AG20443 (cell line): Measurements from ENCODE around the gene STN1.

Experiments used
- DNase-seq: peaks from one replicate; pipeline ENCODE4 v3.0.0; 2012; ENCODE audit warnings: low spot score, mixed read lengths

Gene STN1, protein sequence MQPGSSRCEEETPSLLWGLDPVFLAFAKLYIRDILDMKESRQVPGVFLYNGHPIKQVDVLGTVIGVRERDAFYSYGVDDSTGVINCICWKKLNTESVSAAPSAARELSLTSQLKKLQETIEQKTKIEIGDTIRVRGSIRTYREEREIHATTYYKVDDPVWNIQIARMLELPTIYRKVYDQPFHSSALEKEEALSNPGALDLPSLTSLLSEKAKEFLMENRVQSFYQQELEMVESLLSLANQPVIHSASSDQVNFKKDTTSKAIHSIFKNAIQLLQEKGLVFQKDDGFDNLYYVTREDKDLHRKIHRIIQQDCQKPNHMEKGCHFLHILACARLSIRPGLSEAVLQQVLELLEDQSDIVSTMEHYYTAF

DNA sequence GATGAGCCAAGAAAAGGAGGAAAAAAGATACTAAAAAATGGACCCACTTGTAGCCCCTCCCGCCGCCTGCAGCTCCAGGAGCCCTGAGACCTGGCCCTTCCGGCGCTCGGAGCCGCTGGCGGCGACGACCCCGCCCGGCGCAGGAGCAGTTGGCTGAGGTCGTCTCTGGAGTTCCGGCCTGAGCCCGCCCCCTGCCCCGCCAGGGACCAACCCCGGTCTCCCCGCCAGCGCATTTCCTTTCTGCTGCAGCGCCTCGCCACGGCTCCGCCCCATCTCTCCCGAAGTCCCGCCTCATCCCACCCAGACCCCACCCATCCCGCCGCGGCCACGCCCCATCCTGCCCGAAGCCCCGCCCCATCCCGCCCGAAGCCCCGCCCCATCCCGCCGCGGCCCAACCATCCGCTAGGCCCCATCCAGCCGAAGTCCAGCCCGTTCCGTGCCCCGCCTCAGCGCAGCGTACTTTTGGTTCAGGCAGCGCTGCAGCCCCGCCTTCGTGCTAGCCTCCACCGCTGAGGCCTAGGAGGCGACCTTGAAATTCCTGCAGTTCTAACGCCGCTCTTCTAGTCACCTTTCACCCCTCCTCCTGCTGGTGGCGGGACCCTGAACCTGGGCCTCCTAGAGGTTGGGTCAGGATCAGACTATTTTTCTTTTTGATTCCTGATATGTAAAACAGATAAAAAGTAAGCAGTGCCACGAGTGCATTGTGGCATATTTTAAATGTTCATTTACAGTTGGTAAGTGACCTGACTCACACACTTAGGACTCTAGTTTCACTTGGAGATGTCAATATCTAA, at the start of gene STN1:
Gene STN1 (minus strand): TSS at position 132 of the 794 bp plus-strand sequence. CDS start 590 bp downstream, outside the sequence.
- DNase-seq = peak; percentile 98

- DNase-seq = peak; percentile 89
These were observed 49.6 kb upstream of the STN1 start for GRCh38 chr10:103967448-103968071.

- DNase-seq = peak; percentile 99
These were observed 48.9 kb upstream of the STN1 start, which contains the start of gene SLK for GRCh38 chr10:103966671-103967447. TSS of gene SLK (plus strand) at chr10:103967140. CDS start at chr10:103967746, 606 bp downstream.

GRCh38 chr10:103960103-103960502, 42.1 kb upstream of the STN1 start:
- DNase-seq = no peak

- no peak for DNase-seq
These were observed 41.0 kb upstream of the STN1 start for GRCh38 chr10:103958996-103959395.

GRCh38 chr10:103954543-103954942, 36.6 kb upstream of the STN1 start:
- DNase-seq = no peak

GRCh38 chr10:103951942-103952341, 34.0 kb upstream of the STN1 start:
- DNase-seq = no peak

DNA sequence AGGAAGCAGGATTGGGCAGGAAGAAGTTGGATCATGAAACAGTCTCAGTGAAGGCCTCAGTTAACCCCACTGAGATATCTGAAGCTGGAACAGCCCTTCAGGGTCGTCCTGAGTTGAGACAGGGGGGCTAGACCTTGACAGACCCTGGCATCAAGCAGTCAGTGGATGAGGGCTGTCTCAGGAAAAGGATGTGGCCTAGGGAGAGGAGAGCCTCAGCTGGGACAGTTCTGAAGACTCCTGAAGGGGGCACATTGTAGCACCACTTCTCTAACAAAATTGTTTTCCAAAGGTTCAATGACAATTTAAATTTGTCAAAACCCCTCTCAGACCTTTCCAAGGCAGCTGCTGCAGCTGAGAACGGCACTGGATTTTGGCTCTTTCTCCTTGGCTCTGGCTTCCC, 33.2 kb upstream of the STN1 start:
- no peak for DNase-seq

- DNase-seq = no peak
These were observed 31.7 kb upstream of the STN1 start for GRCh38 chr10:103949728-103950127.

GRCh38 chr10:103947799-103948516, 30.0 kb upstream of the STN1 start:
- no peak for DNase-seq

GRCh38 chr10:103942866-103943265, 24.9 kb upstream of the STN1 start:
- no peak for DNase-seq

DNA sequence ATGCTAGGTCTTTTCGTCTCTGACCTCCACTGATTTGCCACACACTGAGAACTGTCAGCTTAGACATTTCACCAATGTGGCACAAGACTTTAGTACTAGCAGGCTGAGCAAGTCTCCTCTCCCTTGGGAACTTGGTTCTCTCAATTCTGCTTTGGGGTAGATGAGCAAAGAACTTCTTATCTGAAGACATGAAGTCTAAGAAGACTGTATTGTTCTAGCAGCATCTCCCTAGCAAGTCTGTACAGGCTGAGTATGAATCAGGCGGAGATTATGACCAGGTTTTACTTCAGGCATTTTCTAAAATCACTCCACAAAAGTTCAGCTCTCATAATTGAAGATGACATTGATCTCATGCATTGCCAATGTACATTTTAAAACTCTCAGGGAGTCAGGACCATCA, 23.8 kb upstream of the STN1 start:
- DNase-seq = no peak

DNA sequence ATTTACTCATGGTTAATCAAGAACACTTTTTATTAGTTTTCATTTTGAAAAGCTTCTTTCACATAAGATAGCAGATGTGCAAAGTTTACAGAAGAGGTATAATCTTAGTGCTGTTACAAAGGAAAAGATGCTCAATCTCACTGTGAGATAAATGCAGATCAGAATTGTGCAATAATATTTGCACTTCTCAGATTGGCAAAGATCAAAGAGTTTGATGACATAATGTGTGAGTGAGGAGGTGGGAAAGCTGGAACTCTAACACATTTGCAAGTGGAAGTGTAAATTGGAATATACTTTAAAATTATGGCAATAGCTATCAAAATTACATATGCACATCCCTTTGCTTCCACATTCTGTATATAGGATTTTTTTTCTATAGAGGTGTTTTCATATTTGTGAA, 21.5 kb upstream of the STN1 start:
- DNase-seq = no peak

DNA sequence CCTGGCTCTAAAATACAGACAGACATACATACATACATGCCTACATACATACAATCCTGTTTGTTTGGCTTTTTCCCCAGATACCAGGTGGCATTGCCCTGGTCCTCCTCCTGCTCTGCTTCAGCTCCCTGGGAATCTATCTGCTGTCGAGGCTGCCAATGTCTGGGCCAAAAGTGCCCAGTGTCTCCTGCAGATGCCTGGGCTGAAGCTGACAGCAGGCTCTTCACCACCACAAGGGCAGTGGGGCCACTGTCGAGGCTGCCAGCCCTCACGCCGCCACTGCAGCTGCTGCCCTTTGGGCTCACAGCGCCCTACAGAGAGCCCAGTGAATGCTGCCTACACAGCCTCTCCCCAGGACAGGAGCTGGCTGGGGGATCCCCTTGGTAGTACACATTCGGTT, 18.0 kb upstream of the STN1 start:
- no peak for DNase-seq

DNA sequence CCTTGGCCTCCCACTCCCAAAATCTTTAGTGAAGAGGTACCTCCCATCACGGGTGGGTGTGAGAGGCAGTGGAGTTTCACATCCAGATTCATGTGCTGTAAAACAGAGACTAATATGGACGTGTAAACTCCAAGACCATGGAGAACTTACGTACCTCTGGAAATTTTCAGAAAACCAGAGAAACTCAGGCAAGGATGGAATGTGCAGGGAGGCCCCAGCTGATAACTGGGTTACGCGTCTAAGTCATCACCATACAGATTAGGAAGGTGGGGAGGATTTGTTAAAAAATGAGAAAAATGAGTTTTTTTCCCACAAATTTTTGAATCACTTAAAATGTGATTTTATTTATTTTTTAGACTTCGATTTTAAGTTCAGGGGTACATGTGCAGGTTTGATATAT, 16.3 kb upstream of the STN1 start:
- no peak for DNase-seq

GRCh38 chr10:103933557-103934121, 15.7 kb upstream of the STN1 start:
- DNase-seq = no peak

GRCh38 chr10:103932971-103933370, 15.0 kb upstream of the STN1 start:
- no peak for DNase-seq

- DNase-seq = no peak
These were observed 14.3 kb upstream of the STN1 start for GRCh38 chr10:103932271-103932670.

- no peak for DNase-seq
These were observed 13.6 kb upstream of the STN1 start for GRCh38 chr10:103931603-103932002.

DNA sequence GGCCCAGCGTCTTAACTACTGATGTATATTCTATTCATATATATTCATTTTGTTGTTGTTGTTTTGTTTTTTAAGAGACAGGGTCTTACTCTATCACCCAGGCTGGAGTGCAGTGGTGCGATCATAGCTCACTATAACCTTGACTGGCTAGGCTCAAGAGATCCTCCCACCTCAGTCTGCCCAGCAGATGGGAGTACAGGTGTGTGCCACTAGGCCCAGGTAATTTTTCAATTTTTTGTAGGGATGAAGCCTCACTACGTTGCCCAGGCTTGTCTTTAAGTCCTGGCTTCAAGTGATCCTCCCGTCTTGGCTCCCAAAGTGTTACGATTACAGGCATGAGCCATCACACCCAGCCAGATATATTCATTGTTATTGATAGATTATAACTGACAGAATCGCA, 12.9 kb upstream of the STN1 start:
- DNase-seq = no peak

GRCh38 chr10:103930449-103930848, 12.5 kb upstream of the STN1 start:
- no peak for DNase-seq
